Loucy (cell line): ENCODE data around the gene PTPN3.

ENCODE experiments used
- H2AFZ ChIP-seq: fragments of 200-600 bp; sonication (generic); 2 replicates; pipeline ENCODE4 v1.6.0; 2016; ENCODE audit warnings: antibody characterized with exemption, mild to moderate bottlenecking, low read length, moderate library complexity
- H3F3A ChIP-seq: fragments of 200-600 bp; 2 replicates; pipeline ENCODE4 v1.6.0; 2016; ENCODE audit warnings: antibody characterized with exemption, low read depth, mild to moderate bottlenecking
- H3K27me3 ChIP-seq: fragments of 200-600 bp; sonication (generic); 2 replicates; pipeline ENCODE4 v1.6.1; 2014; ENCODE audit warnings: low read length, mild to moderate bottlenecking; ENCODE audit not compliant: insufficient read depth, poor library complexity, severe bottlenecking
- H3K36me3 ChIP-seq: fragments of 200-600 bp; sonication (generic); 2 replicates; pipeline ENCODE4 v1.6.1; 2016; ENCODE audit warnings: low read length; ENCODE audit not compliant: insufficient read depth
- H3K4me1 ChIP-seq: fragments of 200-600 bp; sonication (generic); 2 replicates; pipeline ENCODE4 v1.5.1; 2014; ENCODE audit warnings: low read length, mild to moderate bottlenecking; ENCODE audit not compliant: insufficient read depth, poor library complexity, severe bottlenecking
- H3K4me2 ChIP-seq: fragments of 200-600 bp; sonication (generic); 2 replicates; pipeline ENCODE4 v1.6.0; 2014; ENCODE audit warnings: antibody characterized with exemption, low read length, low read depth, mild to moderate bottlenecking; ENCODE audit not compliant: poor library complexity, severe bottlenecking
- H3K4me3 ChIP-seq: fragments of 200-600 bp; sonication (generic); 2 replicates; pipeline ENCODE4 v1.5.1; 2014; ENCODE audit warnings: low read length, mild to moderate bottlenecking, mixed read lengths; ENCODE audit not compliant: poor library complexity, severe bottlenecking
- H3K79me2 ChIP-seq: fragments of 200-600 bp; sonication (generic); 2 replicates; pipeline ENCODE4 v1.6.1; 2014; ENCODE audit warnings: low read length; ENCODE audit not compliant: insufficient read depth
- H3K9ac ChIP-seq: fragments of 200-600 bp; sonication (generic); 2 replicates; pipeline ENCODE4 v1.6.0; 2014; ENCODE audit warnings: mild to moderate bottlenecking, low read depth, low read length, moderate library complexity; ENCODE audit not compliant: poor library complexity, severe bottlenecking
- H3K9me2 ChIP-seq: fragments of 200-600 bp; sonication (generic); replicated peaks from 2 replicates; pipeline ENCODE4 v1.6.1; 2016; ENCODE audit warnings: low read depth, low read length, mixed read lengths
- H3K9me3 ChIP-seq: fragments of 200-600 bp; sonication (generic); 2 replicates; pipeline ENCODE4 v1.6.1; 2014; ENCODE audit warnings: mild to moderate bottlenecking, antibody characterized with exemption, low read length, low read depth; ENCODE audit not compliant: insufficient read depth
- H4K20me1 ChIP-seq: fragments of 200-600 bp; sonication (generic); 2 replicates; pipeline ENCODE4 v1.6.0; 2014; ENCODE audit warnings: antibody characterized with exemption, low read length, mild to moderate bottlenecking; ENCODE audit not compliant: insufficient read depth, poor library complexity, severe bottlenecking
- EZH2phosphoT487 ChIP-seq: fragments of 200-600 bp; IDR thresholded peaks from 2 replicates; pipeline ENCODE4 v1.6.1; 2018; ENCODE audit warnings: antibody characterized with exemption, mild to moderate bottlenecking, moderate library complexity, borderline replicate concordance
- TF ChIP-seq, protein P1 (sequence below): fragments of 200-600 bp; sonication (generic); conservative IDR thresholded peaks from 2 replicates; pipeline ENCODE4 v1.5.1; 2014; ENCODE audit warnings: mild to moderate bottlenecking, antibody characterized with exemption, low read length

The PTPN3 gene

DNA sequence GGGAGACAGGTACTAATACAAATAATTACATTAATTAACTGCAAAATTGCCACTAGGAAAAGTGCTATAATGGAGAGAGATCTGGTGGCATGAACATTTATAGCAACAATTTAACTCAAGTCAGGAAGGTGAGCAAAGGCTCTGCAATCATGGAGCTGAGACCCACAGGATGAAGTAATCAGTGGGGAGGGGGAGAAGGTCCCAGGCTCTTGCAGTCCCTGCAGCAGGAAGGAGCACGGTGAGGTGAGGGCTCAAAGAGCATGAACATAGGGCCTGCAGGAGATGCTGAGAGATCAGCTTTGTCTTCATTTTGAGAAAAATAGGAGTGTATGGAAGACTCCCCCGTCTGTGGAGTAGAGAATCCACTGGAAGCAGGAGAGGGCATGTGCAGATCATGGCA is 6.5 kb downstream of the PTPN3 start:
- Histone ChIP-seq H3K9ac (no peak overlapping the region), H3K27me3 (no peaks in the 10 kb centered on the region), H3F3A (no peaks in the 10 kb centered on the region), H3K4me1 (no peaks in the 10 kb centered on the region), H3K9me2 (no peaks in the 10 kb centered on the region), H3K4me2 (no peak overlapping the region), H3K79me2 (no peaks in the 10 kb centered on the region), H2AFZ (no peak overlapping the region), H4K20me1 (no peaks in the 10 kb centered on the region), H3K4me3 (no peak overlapping the region), H3K36me3 (no peaks in the 10 kb centered on the region), H3K9me3 (no peaks in the 10 kb centered on the region)
- no peak for TF ChIP-seq EZH2phosphoT487
- TF ChIP-seq, protein P1, sequence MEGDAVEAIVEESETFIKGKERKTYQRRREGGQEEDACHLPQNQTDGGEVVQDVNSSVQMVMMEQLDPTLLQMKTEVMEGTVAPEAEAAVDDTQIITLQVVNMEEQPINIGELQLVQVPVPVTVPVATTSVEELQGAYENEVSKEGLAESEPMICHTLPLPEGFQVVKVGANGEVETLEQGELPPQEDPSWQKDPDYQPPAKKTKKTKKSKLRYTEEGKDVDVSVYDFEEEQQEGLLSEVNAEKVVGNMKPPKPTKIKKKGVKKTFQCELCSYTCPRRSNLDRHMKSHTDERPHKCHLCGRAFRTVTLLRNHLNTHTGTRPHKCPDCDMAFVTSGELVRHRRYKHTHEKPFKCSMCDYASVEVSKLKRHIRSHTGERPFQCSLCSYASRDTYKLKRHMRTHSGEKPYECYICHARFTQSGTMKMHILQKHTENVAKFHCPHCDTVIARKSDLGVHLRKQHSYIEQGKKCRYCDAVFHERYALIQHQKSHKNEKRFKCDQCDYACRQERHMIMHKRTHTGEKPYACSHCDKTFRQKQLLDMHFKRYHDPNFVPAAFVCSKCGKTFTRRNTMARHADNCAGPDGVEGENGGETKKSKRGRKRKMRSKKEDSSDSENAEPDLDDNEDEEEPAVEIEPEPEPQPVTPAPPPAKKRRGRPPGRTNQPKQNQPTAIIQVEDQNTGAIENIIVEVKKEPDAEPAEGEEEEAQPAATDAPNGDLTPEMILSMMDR = no peak

- Histone ChIP-seq H3K4me3 (no peak overlapping the region), H3K9ac (no peak overlapping the region), H3K9me3 (no peaks in the 10 kb centered on the region), H3K79me2 (no peaks in the 10 kb centered on the region), H3F3A (no peaks in the 10 kb centered on the region), H3K36me3 (no peaks in the 10 kb centered on the region), H3K27me3 (no peaks in the 10 kb centered on the region), H3K4me2 (no peak overlapping the region), H3K4me1 (no peaks in the 10 kb centered on the region), H3K9me2 (no peaks in the 10 kb centered on the region), H4K20me1 (no peaks in the 10 kb centered on the region), H2AFZ (no peak overlapping the region)
- TF ChIP-seq EZH2phosphoT487 = no peak
- TF ChIP-seq, protein P1 = no peak
Measured at GRCh38 chr9:109488791-109489492, 9.2 kb downstream of the PTPN3 start.

DNA sequence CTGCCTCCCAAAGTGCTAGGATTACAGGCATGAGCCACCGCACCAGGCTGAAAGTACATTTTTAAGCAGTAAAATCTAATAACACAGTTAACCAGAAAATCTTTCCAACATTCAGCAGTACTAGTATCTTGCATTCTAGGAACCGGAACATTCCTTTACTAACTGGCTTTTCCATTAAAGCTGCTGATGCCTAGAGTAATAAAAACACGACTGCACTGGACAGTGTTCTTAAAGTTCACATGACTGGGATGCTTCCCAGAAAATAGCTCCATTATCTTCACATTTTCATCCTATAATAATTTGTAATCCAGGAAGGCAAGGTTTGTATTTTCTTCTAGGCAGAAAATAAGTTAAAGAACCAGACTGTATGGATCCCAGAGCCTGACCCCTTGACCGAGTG is 9.8 kb downstream of the PTPN3 start:
- Histone ChIP-seq H3K4me3 (no peak overlapping the region), H3K79me2 (no peaks in the 10 kb centered on the region), H4K20me1 (no peaks in the 10 kb centered on the region), H3K9ac (no peak overlapping the region), H3K27me3 (peaks cover 4% of the 10 kb centered on the region), H3K36me3 (no peaks in the 10 kb centered on the region), H2AFZ (no peak overlapping the region), H3F3A (no peaks in the 10 kb centered on the region), H3K4me2 (no peak overlapping the region), H3K9me2 (no peaks in the 10 kb centered on the region), H3K4me1 (no peaks in the 10 kb centered on the region), H3K9me3 (no peaks in the 10 kb centered on the region)
- TF ChIP-seq, protein P1 = no peak
- TF ChIP-seq EZH2phosphoT487 = no peak
